SW480 (cell line): Measurements from ENCODE around the gene FBXL4.

ENCODE experiments used
- DNase-seq: peaks from one replicate; pipeline ENCODE4 v3.0.0-alpha.2; 2016; ENCODE audit warnings: low spot score

Gene FBXL4

GRCh38 chr6:98947411-98948292 lies at the start of gene FBXL4:
Gene FBXL4, minus strand, starts transcription at chr6:98947946. Its CDS starts 20,958 bp downstream, at chr6:98926988.
- DNase-seq, result peak; percentile 86

- DNase-seq, result no peak
Measured at GRCh38 chr6:98995116-98995515, 47.4 kb upstream of the FBXL4 start.

GRCh38 chr6:98992535-98992934 lies 44.8 kb upstream of the FBXL4 start:
- DNase-seq, result no peak

- no peak for DNase-seq
Measured at GRCh38 chr6:98986071-98986615, 38.4 kb upstream of the FBXL4 start.

GRCh38 chr6:98985391-98985790 lies 37.6 kb upstream of the FBXL4 start:
- no peak for DNase-seq

- DNase-seq, result no peak
Measured at GRCh38 chr6:98984121-98984520, 36.4 kb upstream of the FBXL4 start.

GRCh38 chr6:98981473-98981872 lies 33.7 kb upstream of the FBXL4 start:
- DNase-seq, result no peak

GRCh38 chr6:98980819-98981218 lies 33.1 kb upstream of the FBXL4 start:
- no peak for DNase-seq

- no peak for DNase-seq
Measured at GRCh38 chr6:98977671-98978292, 30.0 kb upstream of the FBXL4 start.

GRCh38 chr6:98976674-98977385 lies 29.1 kb upstream of the FBXL4 start:
- DNase-seq, result no peak

GRCh38 chr6:98975421-98975820 lies 27.7 kb upstream of the FBXL4 start:
- no peak for DNase-seq

GRCh38 chr6:98974309-98974708 lies 26.6 kb upstream of the FBXL4 start:
- DNase-seq, result no peak

GRCh38 chr6:98973571-98973970 lies 25.8 kb upstream of the FBXL4 start:
- no peak for DNase-seq

GRCh38 chr6:98971303-98971702 lies 23.6 kb upstream of the FBXL4 start:
- no peak for DNase-seq

- DNase-seq, result no peak
Measured at GRCh38 chr6:98970469-98970868, 22.7 kb upstream of the FBXL4 start.

GRCh38 chr6:98967616-98968015 lies 19.9 kb upstream of the FBXL4 start:
- DNase-seq, result no peak

- DNase-seq, result no peak
Measured at GRCh38 chr6:98959631-98960030, 11.9 kb upstream of the FBXL4 start.

GRCh38 chr6:98958776-98959175 lies 11.0 kb upstream of the FBXL4 start:
- no peak for DNase-seq

GRCh38 chr6:98957450-98957849 lies 9.7 kb upstream of the FBXL4 start:
- peak; percentile 17 for DNase-seq

- DNase-seq, result no peak
Measured at GRCh38 chr6:98949589-98949988, 1.8 kb upstream of the FBXL4 start.

- peak; percentile 40 for DNase-seq
Measured at GRCh38 chr6:98946879-98947410, 801 bp downstream of the FBXL4 start.

GRCh38 chr6:98946266-98946878 lies 1.4 kb downstream of the FBXL4 start:
- DNase-seq, result no peak
